Measurements from ENCODE around the gene NUP88. TPM values are rescaled to one million over a fixed set of nuclear protein-coding genes. Genes with fewer than 3 reads are reported as not detected.

NUP88 gene
- polyA plus RNA-seq, 1 experiment: 44.4 TPM

GRCh38 chr17:5446786-5447185 is 27.3 kb upstream of the NUP88 start:
- DNase-seq (ENCODE audit: low read depth): no peak
- Histone ChIP-seq H3K27me3 (ENCODE audit: control insufficient read depth, insufficient read depth, low read length) (no peaks in the 10 kb centered on the region), H3K36me3 (ENCODE audit: control insufficient read depth, insufficient read depth, low read length) (peaks cover 14% of the 10 kb centered on the region), H3K4me3 (ENCODE audit: low read depth, low read length) (no peak overlapping the region)
- CTCF ChIA-PET: interaction anchor here (3.2 kb wide), 1 partner anchor 8 kb away, joined by 20 read pairs; the partner anchor contains the start of gene C1QBP
- POLR2A ChIA-PET: no interaction called here
- TF ChIP-seq CTCF (IDR thresholded peaks at IDR 0.05; ENCODE audit: insufficient read depth, low read depth, low read length): no peak

GRCh38 chr17:5444209-5444608 is 24.7 kb upstream of the NUP88 start:
- no peak overlapping the region for H3K4me3 ChIP-seq (ENCODE audit: low read depth, low read length)
- H3K27me3 ChIP-seq (ENCODE audit: control insufficient read depth, insufficient read depth, low read length): no peaks in the 10 kb centered on the region
- ChIA-PET POLR2A (no interaction called here), CTCF (no interaction called here)
- no peak for DNase-seq (ENCODE audit: low read depth)
- peaks cover 10% of the 10 kb centered on the region for H3K36me3 ChIP-seq (ENCODE audit: control insufficient read depth, insufficient read depth, low read length)
- no peak for TF ChIP-seq CTCF (IDR thresholded peaks at IDR 0.05; ENCODE audit: insufficient read depth, low read depth, low read length)

- POLR2A ChIA-PET: no interaction called here
- TF ChIP-seq CTCF (IDR thresholded peaks at IDR 0.05; ENCODE audit: insufficient read depth, low read depth, low read length): no peak
- CTCF ChIA-PET: no interaction called here
- DNase-seq (ENCODE audit: low read depth): no peak
- H3K27me3 ChIP-seq (ENCODE audit: control insufficient read depth, insufficient read depth, low read length): no peaks in the 10 kb centered on the region
- H3K4me3 ChIP-seq (ENCODE audit: low read depth, low read length): no peak overlapping the region
- H3K36me3 ChIP-seq (ENCODE audit: control insufficient read depth, insufficient read depth, low read length): peaks cover 9% of the 10 kb centered on the region
These were observed 24.3 kb upstream of the NUP88 start for GRCh38 chr17:5443728-5444127.

- no peak for TF ChIP-seq CTCF (IDR thresholded peaks at IDR 0.05; ENCODE audit: insufficient read depth, low read depth, low read length)
- Histone ChIP-seq H3K4me3 (ENCODE audit: low read depth, low read length) (no peak overlapping the region), H3K27me3 (ENCODE audit: control insufficient read depth, insufficient read depth, low read length) (no peaks in the 10 kb centered on the region), H3K36me3 (ENCODE audit: control insufficient read depth, insufficient read depth, low read length) (peaks cover 9% of the 10 kb centered on the region)
- ChIA-PET CTCF (interaction anchor here (0.6 to 6.0 kb wide), 35 partner anchors 9 to 997 kb away, joined by 3 to 69 read pairs (median 5); partner anchors contain the start of genes DHX33 and NUP88), POLR2A (no interaction called here)
- no peak for DNase-seq (ENCODE audit: low read depth)
These were observed 19.9 kb upstream of the NUP88 start for GRCh38 chr17:5439446-5439764.

DNA sequence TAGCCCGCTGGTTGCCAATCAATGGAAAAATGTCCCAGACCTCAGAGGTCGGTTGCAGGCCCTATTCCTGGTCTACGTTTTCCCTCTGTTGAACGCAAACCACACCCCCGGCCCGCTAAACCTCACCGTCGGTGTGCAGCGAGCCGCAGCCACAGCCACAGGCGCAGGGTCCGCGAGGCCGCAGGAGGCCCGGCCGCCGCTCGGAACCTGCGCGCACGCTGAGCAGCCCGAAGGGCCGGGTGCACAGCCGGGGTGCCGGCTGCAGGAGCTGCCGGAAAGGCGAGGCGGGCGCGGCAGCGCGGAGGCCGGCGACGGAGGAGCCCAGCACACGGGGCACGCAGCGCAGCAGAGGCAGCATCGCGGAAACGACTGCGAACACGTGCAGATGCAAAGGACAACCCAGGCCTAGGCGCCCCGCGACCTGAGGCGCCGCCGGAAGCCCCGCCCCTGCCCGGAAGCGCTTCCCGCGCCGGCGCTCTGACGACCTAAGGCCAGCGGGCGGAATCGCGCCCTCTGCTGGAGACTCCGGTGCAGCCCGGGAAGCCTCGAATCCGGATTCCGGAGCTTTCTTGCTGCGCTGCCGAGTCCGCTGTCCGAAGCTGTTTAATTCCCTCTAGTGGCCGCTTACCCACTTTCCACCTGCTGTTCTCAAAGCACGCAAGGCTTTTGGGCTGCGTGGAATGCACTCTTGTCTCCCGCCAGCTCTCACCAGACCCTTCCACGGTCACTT is 19.4 kb upstream of the NUP88 start, which contains the start of gene C1QBP:
TSS of gene C1QBP (minus strand) at position 440 of the 730 bp plus-strand sequence. CDS start at position 358, 82 bp downstream.
- POLR2A ChIA-PET: no interaction called here

More for the DNA sequence above, 19.4 kb upstream of the NUP88 start, which contains the start of gene C1QBP:
- Histone ChIP-seq H3K36me3 (ENCODE audit: control insufficient read depth, insufficient read depth, low read length) (peaks cover 10% of the 10 kb centered on the region), H3K4me3 (ENCODE audit: low read depth, low read length) (peak within 1 kb of the TSS; percentile 56), H3K27me3 (ENCODE audit: control insufficient read depth, insufficient read depth, low read length) (no peaks in the 10 kb centered on the region)
- peak; percentile 97 for TF ChIP-seq CTCF (IDR thresholded peaks at IDR 0.05; ENCODE audit: insufficient read depth, low read depth, low read length)
- DNase-seq (ENCODE audit: low read depth): peak; percentile 65
- CTCF ChIA-PET: interaction anchor here (0.6 to 6.0 kb wide), 35 partner anchors 9 to 997 kb away, joined by 3 to 69 read pairs (median 5); partner anchors contain the start of genes DHX33 and NUP88

All from BJ (cell line).